ENCODE results near the gene FCMR.

FCMR gene

GRCh38 chr1:206922524-206922923, 783 bp upstream of the FCMR start:
- no peak for DNase-seq

GRCh38 chr1:206918076-206918475, 3.7 kb downstream of the FCMR start:
- no peak for DNase-seq

GRCh38 chr1:206916000-206916709, 5.6 kb downstream of the FCMR start:
- DNase-seq = no peak

- DNase-seq = no peak
These were observed 6.6 kb downstream of the FCMR start for GRCh38 chr1:206915030-206915735.

- no peak for DNase-seq
These were observed 7.8 kb downstream of the FCMR start for GRCh38 chr1:206913766-206914537.

- DNase-seq = peak; percentile 68
These were observed 9.2 kb downstream of the FCMR start for GRCh38 chr1:206912445-206913095.

- peak; percentile 55 for DNase-seq
These were observed 10.6 kb downstream of the FCMR start for GRCh38 chr1:206911064-206911663.

GRCh38 chr1:206909883-206910318, 11.8 kb downstream of the FCMR start:
- DNase-seq = no peak

GRCh38 chr1:206909161-206909882, 12.4 kb downstream of the FCMR start:
- DNase-seq = peak; percentile 77

GRCh38 chr1:206908038-206908437, 13.7 kb downstream of the FCMR start:
- no peak for DNase-seq

- DNase-seq = no peak
These were observed 14.3 kb downstream of the FCMR start for GRCh38 chr1:206907304-206907991.

- DNase-seq = peak; percentile 64
These were observed 16.2 kb downstream of the FCMR start for GRCh38 chr1:206905295-206906164.

- DNase-seq = no peak
These were observed 17.2 kb downstream of the FCMR start for GRCh38 chr1:206904423-206905142.

GRCh38 chr1:206903687-206904086, 18.1 kb downstream of the FCMR start:
- no peak for DNase-seq

GRCh38 chr1:206902702-206903101, 19.0 kb downstream of the FCMR start:
- no peak for DNase-seq

- no peak for DNase-seq
These were observed 19.8 kb downstream of the FCMR start for GRCh38 chr1:206901944-206902343.

- no peak for DNase-seq
These were observed 21.6 kb downstream of the FCMR start for GRCh38 chr1:206900149-206900548.

- DNase-seq = no peak
These were observed 22.0 kb downstream of the FCMR start for GRCh38 chr1:206899717-206900116.

- no peak for DNase-seq
These were observed 22.8 kb downstream of the FCMR start for GRCh38 chr1:206898915-206899431.
